ENCODE data around the gene RFX3.

RFX3 gene

DNA sequence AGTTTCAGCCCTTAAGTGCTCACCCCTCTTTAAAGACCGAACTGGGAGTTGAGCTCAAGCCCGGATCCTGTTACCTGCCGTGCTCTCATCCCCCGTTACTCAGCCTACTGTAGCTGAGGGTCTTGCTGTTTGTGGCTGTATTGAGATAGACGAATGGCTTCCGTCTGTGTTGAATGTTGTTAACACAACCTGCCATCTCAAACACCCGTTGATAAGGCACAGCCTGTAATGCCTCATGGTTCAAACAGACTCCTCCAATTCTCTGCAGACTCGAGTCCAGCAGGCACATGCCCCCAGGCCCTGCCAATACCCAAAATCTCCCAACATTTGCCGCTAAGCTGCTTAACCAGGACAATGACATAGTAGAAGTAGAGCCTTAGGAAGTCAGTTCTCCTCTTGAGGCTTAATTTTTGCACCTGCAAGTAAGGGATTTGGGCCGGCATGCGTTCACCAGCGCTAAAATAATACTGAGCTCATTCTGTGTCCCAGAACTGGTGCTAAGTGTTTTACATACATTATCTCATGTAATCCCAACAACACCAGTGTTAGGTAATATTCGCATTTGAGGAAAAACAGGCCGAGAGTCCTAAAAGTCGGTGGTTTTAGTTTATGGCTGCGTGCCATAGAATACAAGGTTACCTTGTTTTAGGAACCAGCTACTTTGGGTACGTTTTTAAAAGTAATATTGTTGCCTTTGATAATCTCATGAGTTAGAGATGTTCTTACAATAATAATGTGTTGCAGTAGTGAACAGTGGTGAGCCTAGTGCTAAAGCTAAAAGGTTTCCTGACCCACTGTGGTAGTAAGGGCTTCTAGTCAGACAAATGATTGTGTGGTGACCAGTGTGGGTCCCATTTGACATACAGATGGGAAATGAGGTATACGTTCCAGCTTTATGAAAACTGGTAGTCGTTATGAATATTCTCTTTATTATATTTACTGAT lies 1.5 kb upstream of the RFX3 start:
- TF ChIP-seq, protein P1, sequence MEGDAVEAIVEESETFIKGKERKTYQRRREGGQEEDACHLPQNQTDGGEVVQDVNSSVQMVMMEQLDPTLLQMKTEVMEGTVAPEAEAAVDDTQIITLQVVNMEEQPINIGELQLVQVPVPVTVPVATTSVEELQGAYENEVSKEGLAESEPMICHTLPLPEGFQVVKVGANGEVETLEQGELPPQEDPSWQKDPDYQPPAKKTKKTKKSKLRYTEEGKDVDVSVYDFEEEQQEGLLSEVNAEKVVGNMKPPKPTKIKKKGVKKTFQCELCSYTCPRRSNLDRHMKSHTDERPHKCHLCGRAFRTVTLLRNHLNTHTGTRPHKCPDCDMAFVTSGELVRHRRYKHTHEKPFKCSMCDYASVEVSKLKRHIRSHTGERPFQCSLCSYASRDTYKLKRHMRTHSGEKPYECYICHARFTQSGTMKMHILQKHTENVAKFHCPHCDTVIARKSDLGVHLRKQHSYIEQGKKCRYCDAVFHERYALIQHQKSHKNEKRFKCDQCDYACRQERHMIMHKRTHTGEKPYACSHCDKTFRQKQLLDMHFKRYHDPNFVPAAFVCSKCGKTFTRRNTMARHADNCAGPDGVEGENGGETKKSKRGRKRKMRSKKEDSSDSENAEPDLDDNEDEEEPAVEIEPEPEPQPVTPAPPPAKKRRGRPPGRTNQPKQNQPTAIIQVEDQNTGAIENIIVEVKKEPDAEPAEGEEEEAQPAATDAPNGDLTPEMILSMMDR (IDR thresholded peaks at IDR 0.05; ENCODE audit: low read depth, low read length) = no peak
- peaks cover 3% of the 10 kb centered on the region; the same call in 1 of the 2 replicates for H3K36me3 ChIP-seq
- no peaks in the 10 kb centered on the region for H3K9me3 ChIP-seq (ENCODE audit: severe bottlenecking)
- H3K27ac ChIP-seq = peak overlapping the region; percentile 98
- no peaks in the 10 kb centered on the region for H3K27me3 ChIP-seq (ENCODE audit: insufficient read depth, low read depth, severe bottlenecking)
- DNase-seq = peak; percentile 50
- peak overlapping the region; percentile 58 for H3K4me3 ChIP-seq (ENCODE audit: low read depth, low read length)

DNA sequence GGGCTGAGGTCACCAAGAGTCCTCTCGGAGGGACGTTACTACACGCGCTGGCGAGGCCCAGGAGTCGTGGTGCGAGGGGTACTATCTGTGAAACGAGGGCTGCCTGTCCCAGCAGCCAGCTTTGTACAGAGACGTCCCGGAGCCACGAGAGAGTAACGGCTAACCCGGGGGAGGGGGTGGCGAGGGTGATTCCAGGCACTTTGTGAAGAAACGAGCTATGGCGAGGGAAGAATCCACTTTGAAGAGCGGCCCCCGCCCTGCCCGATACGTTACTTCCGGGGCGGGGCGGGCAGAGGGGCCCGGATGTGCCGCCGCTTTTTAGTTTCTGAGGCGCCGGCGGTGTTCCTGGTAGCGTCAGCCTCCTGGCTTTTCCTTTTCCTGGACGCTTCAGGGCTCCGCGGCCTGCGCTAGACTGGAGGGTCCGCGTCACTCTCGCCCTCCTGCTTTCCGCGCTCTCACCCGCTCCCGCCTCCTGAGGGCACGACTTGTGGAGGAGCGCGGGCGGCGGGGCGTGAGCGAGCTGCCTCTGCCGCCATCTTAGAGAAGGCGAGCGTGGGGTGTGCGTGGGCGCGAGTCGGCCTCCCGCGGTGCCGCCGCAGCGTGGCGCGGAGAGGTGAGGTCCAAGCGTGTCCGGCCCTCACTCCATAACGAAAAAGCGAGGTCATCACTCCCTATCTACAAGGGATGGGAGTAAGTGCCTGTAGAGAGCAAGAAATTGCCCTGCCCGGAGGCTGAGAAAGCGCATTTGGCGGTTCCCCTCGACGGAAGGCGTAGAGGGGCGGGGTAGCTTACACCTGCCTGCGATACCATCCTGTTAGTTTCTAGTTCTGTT lies 580 bp upstream of the RFX3 start:
- TF ChIP-seq, protein P1 (IDR thresholded peaks at IDR 0.05; ENCODE audit: low read depth, low read length) = no peak
- DNase-seq = peak; percentile 82

DNA sequence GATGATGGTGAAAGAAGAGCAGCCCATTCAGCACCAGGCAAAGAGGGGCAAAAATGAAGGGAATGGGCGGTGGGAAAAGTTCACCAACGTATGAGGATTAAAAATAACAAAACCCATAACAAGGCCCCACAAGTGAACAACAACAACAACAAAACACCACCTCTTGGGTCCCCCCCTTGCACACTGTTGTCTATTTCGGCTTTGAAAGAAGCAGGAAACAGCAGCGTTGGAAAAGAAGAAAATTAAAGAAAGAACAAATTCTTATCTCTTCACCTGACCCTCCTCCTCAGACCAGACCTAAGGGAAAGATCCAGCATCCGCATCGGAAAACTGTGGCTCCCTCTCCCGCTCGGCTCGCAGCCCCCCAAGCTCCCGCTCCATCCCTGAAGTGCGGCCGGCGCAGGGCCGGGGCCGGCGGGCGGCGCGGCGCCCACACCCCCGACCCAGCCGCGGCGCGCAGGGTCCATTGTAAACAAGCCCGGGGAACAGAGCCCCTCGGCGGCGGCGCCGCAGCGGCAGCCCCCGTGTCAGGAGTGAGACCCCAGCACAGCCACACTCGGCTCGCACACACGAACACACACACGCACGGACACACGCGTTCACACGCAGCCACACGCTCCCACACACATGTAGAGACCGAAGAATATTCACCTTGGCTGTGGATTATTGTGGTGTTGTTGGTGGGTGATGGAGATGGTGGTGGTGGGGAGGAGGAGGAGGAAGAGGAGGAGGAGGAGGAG lies 535 bp downstream of the RFX3 start:
- peaks cover 3% of the 10 kb centered on the region; the same call in 1 of the 2 replicates for H3K36me3 ChIP-seq

More for the DNA sequence above, 580 bp upstream of the RFX3 start:
- Histone ChIP-seq H3K27ac (peak overlapping the region; percentile 98), H3K4me3 (ENCODE audit: low read depth, low read length) (peak overlapping the region; percentile 58), H3K27me3 (ENCODE audit: insufficient read depth, low read depth, severe bottlenecking) (no peaks in the 10 kb centered on the region), H3K36me3 (peaks cover 3% of the 10 kb centered on the region; the same call in 1 of the 2 replicates), H3K9me3 (ENCODE audit: severe bottlenecking) (no peaks in the 10 kb centered on the region)

DNA sequence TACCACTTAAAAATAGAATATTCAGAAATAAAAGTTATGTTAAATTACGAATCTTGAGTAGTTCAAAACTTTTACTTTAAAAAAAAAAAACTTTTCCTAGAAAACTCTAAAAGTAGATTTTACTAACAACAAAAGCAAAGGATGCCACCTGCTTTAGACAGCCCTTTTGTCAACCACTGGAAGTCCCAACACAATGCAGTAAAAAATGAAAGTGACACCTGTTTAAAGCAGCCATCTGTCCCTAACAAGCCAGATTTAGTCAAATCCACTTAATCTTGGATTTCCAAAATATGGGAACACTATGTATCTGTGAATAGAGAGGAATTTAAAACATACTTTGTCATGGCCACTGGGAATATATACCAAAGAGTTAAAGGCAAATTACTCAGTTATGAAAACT lies 3.8 kb downstream of the RFX3 start:
- Histone ChIP-seq H3K27me3 (ENCODE audit: insufficient read depth, low read depth, severe bottlenecking) (no peaks in the 10 kb centered on the region), H3K27ac (no peak overlapping the region), H3K4me3 (ENCODE audit: low read depth, low read length) (no peak overlapping the region), H3K9me3 (ENCODE audit: severe bottlenecking) (no peaks in the 10 kb centered on the region), H3K36me3 (peaks cover 3% of the 10 kb centered on the region; the same call in 1 of the 2 replicates)
- DNase-seq = no peak
- TF ChIP-seq, protein P1 (IDR thresholded peaks at IDR 0.05; ENCODE audit: low read depth, low read length) = no peak

More for the DNA sequence above, 535 bp downstream of the RFX3 start:
- Histone ChIP-seq H3K27me3 (ENCODE audit: insufficient read depth, low read depth, severe bottlenecking) (no peaks in the 10 kb centered on the region), H3K9me3 (ENCODE audit: severe bottlenecking) (no peaks in the 10 kb centered on the region), H3K27ac (peak overlapping the region; percentile 98), H3K4me3 (ENCODE audit: low read depth, low read length) (peak overlapping the region; percentile 58)
- DNase-seq = no peak
- TF ChIP-seq, protein P1 (IDR thresholded peaks at IDR 0.05; ENCODE audit: low read depth, low read length) = no peak

DNA sequence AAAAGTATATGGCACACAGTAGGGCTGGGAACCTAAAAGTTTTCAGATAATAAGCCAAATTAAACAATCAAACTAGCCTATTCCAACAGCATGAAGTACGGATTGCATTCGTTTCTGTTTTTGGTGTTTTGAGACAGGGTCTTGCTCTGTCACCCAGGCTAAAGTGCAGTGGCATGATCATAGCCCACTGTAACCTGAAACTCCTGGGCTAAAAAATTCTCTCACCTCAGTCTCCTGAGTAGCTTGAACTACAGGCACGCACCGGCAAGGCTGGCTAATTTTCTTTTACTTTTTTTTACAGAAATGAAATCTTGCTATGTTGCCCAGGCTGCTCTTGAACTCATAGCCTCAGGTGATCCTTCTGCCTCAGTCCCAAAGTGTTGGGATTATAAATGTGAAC lies 5.2 kb downstream of the RFX3 start:
- Histone ChIP-seq H3K27me3 (ENCODE audit: insufficient read depth, low read depth, severe bottlenecking) (no peaks in the 10 kb centered on the region), H3K4me3 (ENCODE audit: low read depth, low read length) (no peak overlapping the region), H3K36me3 (no peaks in the 10 kb centered on the region), H3K9me3 (ENCODE audit: severe bottlenecking) (no peaks in the 10 kb centered on the region), H3K27ac (no peak overlapping the region)
- TF ChIP-seq, protein P1 (IDR thresholded peaks at IDR 0.05; ENCODE audit: low read depth, low read length) = no peak
- DNase-seq = no peak

Measured in WERI-Rb-1 (cell line).